Measurements from ENCODE around the gene ACTL8.

The ACTL8 gene, protein sequence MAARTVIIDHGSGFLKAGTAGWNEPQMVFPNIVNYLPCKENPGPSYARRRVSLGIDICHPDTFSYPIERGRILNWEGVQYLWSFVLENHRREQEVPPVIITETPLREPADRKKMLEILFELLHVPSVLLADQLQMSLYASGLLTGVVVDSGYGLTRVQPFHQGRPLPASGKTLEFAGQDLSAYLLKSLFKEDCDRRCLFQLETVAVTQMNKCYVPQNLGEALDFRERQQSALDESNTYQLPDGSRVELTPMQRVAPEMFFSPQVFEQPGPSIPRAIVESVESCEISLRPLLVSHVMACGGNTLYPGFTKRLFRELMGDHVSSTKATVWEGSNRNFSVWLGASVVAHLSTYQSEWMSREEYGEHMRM

GRCh38 chr1:17755120-17755519 lies at the start of gene ACTL8:
ACTL8 (plus strand) TSS chr1:17755333; CDS start chr1:17823009, 67,676 bp downstream.
- TF ChIP-seq, protein P1, sequence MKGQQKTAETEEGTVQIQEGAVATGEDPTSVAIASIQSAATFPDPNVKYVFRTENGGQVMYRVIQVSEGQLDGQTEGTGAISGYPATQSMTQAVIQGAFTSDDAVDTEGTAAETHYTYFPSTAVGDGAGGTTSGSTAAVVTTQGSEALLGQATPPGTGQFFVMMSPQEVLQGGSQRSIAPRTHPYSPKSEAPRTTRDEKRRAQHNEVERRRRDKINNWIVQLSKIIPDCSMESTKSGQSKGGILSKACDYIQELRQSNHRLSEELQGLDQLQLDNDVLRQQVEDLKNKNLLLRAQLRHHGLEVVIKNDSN (IDR thresholded peaks at IDR 0.05) = peak; percentile 65
- TF ChIP-seq MAX (IDR thresholded peaks at IDR 0.05) (peak; percentile 93), TEAD4 (IDR thresholded peaks at IDR 0.05) (no peak)

- TF ChIP-seq TCF12 (IDR thresholded peaks at IDR 0.05; ENCODE audit: low read depth) (no peak), FOXM1 (IDR thresholded peaks at IDR 0.05; ENCODE audit: borderline replicate concordance, low read depth) (no peak), TAF1 (IDR thresholded peaks at IDR 0.05; ENCODE audit: low read depth) (no peak), EGR1 (IDR thresholded peaks at IDR 0.05) (no peak), CEBPB (IDR thresholded peaks at IDR 0.05) (no peak), CREB1 (IDR thresholded peaks at IDR 0.05; ENCODE audit: low read depth) (no peak), MAX (IDR thresholded peaks at IDR 0.05) (no peak), NFIC (IDR thresholded peaks at IDR 0.05) (no peak), RAD21 (IDR thresholded peaks at IDR 0.05; ENCODE audit: low read depth) (no peak), ZBTB7A (IDR thresholded peaks at IDR 0.05; ENCODE audit: low read depth) (no peak)
Measured at GRCh38 chr1:17706445-17706844, 48.7 kb upstream of the ACTL8 start.

GRCh38 chr1:17709981-17710380 lies 45.2 kb upstream of the ACTL8 start:
- TF ChIP-seq TAF1 (IDR thresholded peaks at IDR 0.05; ENCODE audit: low read depth) = no peak
- TF ChIP-seq RAD21 (IDR thresholded peaks at IDR 0.05; ENCODE audit: low read depth) = no peak

- no peak for TF ChIP-seq ZBTB7A (IDR thresholded peaks at IDR 0.05; ENCODE audit: low read depth)
Measured at GRCh38 chr1:17710889-17711576, 44.1 kb upstream of the ACTL8 start.

DNA sequence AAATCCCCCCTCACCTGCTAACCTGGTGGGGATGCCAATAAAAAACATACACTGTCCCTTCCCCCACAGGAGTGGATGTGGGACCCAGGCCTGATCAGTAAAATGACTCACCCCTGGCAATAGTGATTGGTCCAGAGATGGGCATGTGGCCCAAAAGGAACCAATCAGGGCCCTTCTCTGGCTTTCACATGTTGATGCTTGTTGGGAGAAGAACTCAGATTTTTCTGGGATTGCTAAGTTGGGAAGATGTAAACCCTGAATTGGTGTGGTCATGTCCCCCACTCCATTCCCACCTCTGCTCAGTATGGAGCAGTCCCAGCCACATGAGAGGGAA lies 43.6 kb upstream of the ACTL8 start:
- TF ChIP-seq, protein P1 (IDR thresholded peaks at IDR 0.05) = peak; percentile 25; the same call in 1 of the 2 replicates
- no peak for TF ChIP-seq NFIC (IDR thresholded peaks at IDR 0.05)

DNA sequence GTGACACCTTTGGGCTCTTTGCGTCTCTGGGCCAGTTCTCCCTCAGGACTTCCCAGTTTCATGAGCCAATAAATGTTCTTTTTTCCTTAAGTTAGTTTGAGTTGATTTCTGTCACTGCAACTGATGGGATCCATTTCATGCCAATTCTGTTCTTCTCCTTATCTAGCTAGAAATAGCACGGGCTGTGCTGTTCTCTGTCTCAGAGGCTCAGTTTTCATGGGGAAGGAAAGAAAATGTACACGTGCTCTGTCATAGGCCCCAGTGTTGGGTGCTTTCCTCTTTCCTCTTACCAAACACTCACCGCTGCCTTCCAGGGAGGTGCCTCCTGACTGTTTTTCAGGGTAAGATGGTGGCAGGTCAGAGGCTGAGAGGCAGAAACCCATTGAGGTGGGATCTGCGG lies 43.2 kb upstream of the ACTL8 start:
- no peak for TF ChIP-seq FOXM1 (IDR thresholded peaks at IDR 0.05; ENCODE audit: borderline replicate concordance, low read depth)
- no peak for TF ChIP-seq EGR1 (IDR thresholded peaks at IDR 0.05)
- no peak for TF ChIP-seq CEBPB (IDR thresholded peaks at IDR 0.05)
- no peak for TF ChIP-seq NFIC (IDR thresholded peaks at IDR 0.05)
- no peak for TF ChIP-seq RAD21 (IDR thresholded peaks at IDR 0.05; ENCODE audit: low read depth)
- no peak for TF ChIP-seq TAF1 (IDR thresholded peaks at IDR 0.05; ENCODE audit: low read depth)

GRCh38 chr1:17713993-17714392 lies 41.1 kb upstream of the ACTL8 start:
- TF ChIP-seq CREB1 (IDR thresholded peaks at IDR 0.05; ENCODE audit: low read depth) = no peak
- no peak for TF ChIP-seq RAD21 (IDR thresholded peaks at IDR 0.05; ENCODE audit: low read depth)
- no peak for TF ChIP-seq CEBPB (IDR thresholded peaks at IDR 0.05)
- no peak for TF ChIP-seq EP300 (IDR thresholded peaks at IDR 0.05; ENCODE audit: borderline replicate concordance)
- TF ChIP-seq NFIC (IDR thresholded peaks at IDR 0.05) = no peak
- TF ChIP-seq FOXM1 (IDR thresholded peaks at IDR 0.05; ENCODE audit: borderline replicate concordance, low read depth) = no peak
- no peak for TF ChIP-seq ZBTB7A (IDR thresholded peaks at IDR 0.05; ENCODE audit: low read depth)
- no peak for TF ChIP-seq YY1 (IDR thresholded peaks at IDR 0.05; ENCODE audit: low read depth)
- TF ChIP-seq EGR1 (IDR thresholded peaks at IDR 0.05) = no peak
- no peak for TF ChIP-seq MAX (IDR thresholded peaks at IDR 0.05)
- no peak for TF ChIP-seq REST (IDR thresholded peaks at IDR 0.05; ENCODE audit: low read depth)
- no peak for TF ChIP-seq TEAD4 (IDR thresholded peaks at IDR 0.05)

Measured in Ishikawa (cell line).